GM12891 (cell line): ENCODE measurements around the gene CBLC.

Source experiments
- PAX5 ChIP-seq: IDR thresholded peaks from 2 replicates; pipeline ENCODE4 v1.6.1; 2011; ENCODE audit warnings: low read length, moderate library complexity, mild to moderate bottlenecking; ENCODE audit not compliant: insufficient read depth, severe bottlenecking
- POLR2A ChIP-seq: IDR thresholded peaks from 2 replicates; pipeline ENCODE4 v1.6.1; 2011; ENCODE audit warnings: low read depth, low read length, control low read depth
- POLR2AphosphoS5 ChIP-seq: IDR thresholded peaks from 2 replicates; pipeline ENCODE4 v1.6.1; 2011; ENCODE audit warnings: low read depth, low read length, control low read depth
- POU2F2 ChIP-seq: IDR thresholded peaks from 2 replicates; pipeline ENCODE4 v1.6.1; 2011; ENCODE audit warnings: low read depth, mild to moderate bottlenecking, control low read depth, low read length, moderate library complexity
- SPI1 ChIP-seq: IDR thresholded peaks from 2 replicates; pipeline ENCODE4 v1.6.1; 2011; ENCODE audit warnings: low read depth, low read length, control low read depth
- TAF1 ChIP-seq: IDR thresholded peaks from 2 replicates; pipeline ENCODE4 v1.6.1; 2011; ENCODE audit warnings: low read depth, low read length, control low read depth

DNA sequence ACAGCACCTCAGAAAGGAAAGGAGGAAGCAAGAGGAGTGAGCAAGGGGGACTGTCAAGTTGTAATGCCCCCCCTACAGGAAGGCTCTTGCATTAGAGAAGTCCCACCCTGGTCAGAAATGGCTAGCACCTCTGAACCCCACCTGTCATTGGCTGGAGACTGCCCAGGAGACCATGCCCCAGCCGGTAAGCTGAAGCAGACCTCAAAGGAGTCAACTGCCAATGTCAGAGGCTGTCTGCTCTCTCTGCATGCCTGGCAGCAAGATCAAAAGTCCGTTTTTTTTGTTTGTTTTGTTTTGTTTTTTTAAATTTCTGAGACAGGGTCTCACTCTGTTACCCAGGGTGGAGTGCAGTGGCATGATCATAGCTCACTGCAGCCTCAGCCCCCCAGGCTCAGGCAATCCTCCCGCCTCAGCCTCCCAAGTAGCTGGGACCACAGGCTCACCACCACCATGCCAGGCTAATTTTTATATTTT is 37.3 kb upstream of the CBLC start:
- no peak for TF ChIP-seq POLR2AphosphoS5
- TF ChIP-seq POLR2A: no peak
- TF ChIP-seq TAF1: no peak
- no peak for TF ChIP-seq SPI1
- TF ChIP-seq POU2F2: no peak
- no peak for TF ChIP-seq PAX5
